Colonic mucosa (tissue), 4 donors: Measurements from ENCODE around the gene ACTMAP. TPM values are rescaled to one million over a fixed set of nuclear protein-coding genes. Genes with fewer than 3 reads are reported as not detected.

Experiments
- DNase-seq: peaks from one replicate; pipeline ENCODE4 v3.0.0-alpha.2; 2020
- H3K27ac ChIP-seq: fragments of 200-600 bp; one replicate; pipeline ENCODE4 v1.8.0; 2021
- H3K27me3 ChIP-seq: fragments of 200-600 bp; one replicate; pipeline ENCODE4 v1.8.0; 2021
- H3K36me3 ChIP-seq: fragments of 200-600 bp; one replicate; pipeline ENCODE4 v1.8.0; 2021
- H3K4me1 ChIP-seq: fragments of 200-600 bp; one replicate; pipeline ENCODE4 v1.8.0; 2021; ENCODE audit warnings: mild to moderate bottlenecking
- H3K4me3 ChIP-seq: fragments of 200-600 bp; one replicate; pipeline ENCODE4 v1.8.0; 2021
- H3K9ac ChIP-seq, 2 donors: one replicate each; pipeline ENCODE4 v1.7.0; 2013; ENCODE audit warnings: control low read depth in 2 of 2, low read depth in 2 of 2, low read length in 2 of 2
- H3K9me3 ChIP-seq: fragments of 200-600 bp; one replicate; pipeline ENCODE4 v1.8.0; 2021
- intact Hi-C: fragments of 100-400 bp; cut with DNase I; formaldehyde crosslinking; loops from one replicate; pipeline ENCODE4 v1.14.1; 2022
- total RNA-seq, 2 donors: library from RNA; stranded (reverse); fragmentation: NEBNext Ultra II Directional in 1 of 2; extraction: Animal tissue kit (Norgen Biotek cat#: 25700) in 1 of 2; gene quantifications; one replicate each; pipeline ENCODE4 v1.2.1, GENCODE V29; 2021
- TF ChIP-seq, protein P1 (sequence below): fragments of 200-600 bp; IDR thresholded peaks from one replicate; pipeline ENCODE4 v1.8.0; 2022; ENCODE audit warnings: antibody characterized with exemption, mild to moderate bottlenecking
- donor health status: healthy.
- donor health status: DM: no; HTN: no; CAD: no.
- donor health status: DM: no; HTN: no; CAD: no.

The ACTMAP gene
- total RNA-seq, 2 donors from 2014 or later: 11.1 to 18.7 TPM

GRCh38 chr19:40692212-40692551 lies 58.1 kb downstream of the ACTMAP start:
- DNase-seq: no peak
- H3K9me3 ChIP-seq: no peaks in the 10 kb centered on the region
- no peaks in the 10 kb centered on the region for H3K4me1 ChIP-seq
- H3K4me3 ChIP-seq: no peak overlapping the region
- H3K36me3 ChIP-seq: no peaks in the 10 kb centered on the region
- TF ChIP-seq, protein P1, sequence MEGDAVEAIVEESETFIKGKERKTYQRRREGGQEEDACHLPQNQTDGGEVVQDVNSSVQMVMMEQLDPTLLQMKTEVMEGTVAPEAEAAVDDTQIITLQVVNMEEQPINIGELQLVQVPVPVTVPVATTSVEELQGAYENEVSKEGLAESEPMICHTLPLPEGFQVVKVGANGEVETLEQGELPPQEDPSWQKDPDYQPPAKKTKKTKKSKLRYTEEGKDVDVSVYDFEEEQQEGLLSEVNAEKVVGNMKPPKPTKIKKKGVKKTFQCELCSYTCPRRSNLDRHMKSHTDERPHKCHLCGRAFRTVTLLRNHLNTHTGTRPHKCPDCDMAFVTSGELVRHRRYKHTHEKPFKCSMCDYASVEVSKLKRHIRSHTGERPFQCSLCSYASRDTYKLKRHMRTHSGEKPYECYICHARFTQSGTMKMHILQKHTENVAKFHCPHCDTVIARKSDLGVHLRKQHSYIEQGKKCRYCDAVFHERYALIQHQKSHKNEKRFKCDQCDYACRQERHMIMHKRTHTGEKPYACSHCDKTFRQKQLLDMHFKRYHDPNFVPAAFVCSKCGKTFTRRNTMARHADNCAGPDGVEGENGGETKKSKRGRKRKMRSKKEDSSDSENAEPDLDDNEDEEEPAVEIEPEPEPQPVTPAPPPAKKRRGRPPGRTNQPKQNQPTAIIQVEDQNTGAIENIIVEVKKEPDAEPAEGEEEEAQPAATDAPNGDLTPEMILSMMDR: no peak
- H3K9ac ChIP-seq: no peak overlapping the region
- no peaks in the 10 kb centered on the region for H3K27me3 ChIP-seq
- intact Hi-C loops: no loop called here
- H3K27ac ChIP-seq: no peak overlapping the region

- H3K27ac ChIP-seq: peak overlapping the region; percentile 69
- peak overlapping the region; percentile 68 to 83 for H3K9ac ChIP-seq
- H3K9me3 ChIP-seq: no peaks in the 10 kb centered on the region
- no peaks in the 10 kb centered on the region for H3K4me1 ChIP-seq
- DNase-seq: no peak
- intact Hi-C loops: no loop called here
- no peaks in the 10 kb centered on the region for H3K36me3 ChIP-seq
- H3K4me3 ChIP-seq: no peak overlapping the region
- TF ChIP-seq, protein P1: no peak
- no peaks in the 10 kb centered on the region for H3K27me3 ChIP-seq
Measured at GRCh38 chr19:40691421-40692211, 58.7 kb downstream of the ACTMAP start.

Other genes starting within 250 kb of the ACTMAP start
- 10 to 100 TPM; 53.6 to 87.8 TPM for gene SHKBP1, start 173.6 kb downstream of the ACTMAP start, total RNA-seq
- gene LTBP4, start 149.1 kb downstream of the ACTMAP start, total RNA-seq: 100 to 1,000 TPM; 143 to 231 TPM
- gene NUMBL, start 59.8 kb downstream of the ACTMAP start, total RNA-seq: 10 to 100 TPM; 12.8 to 22.0 TPM
- gene COQ8B, start 33.6 kb downstream of the ACTMAP start, total RNA-seq: 10 to 100 TPM; 26.5 to 48.5 TPM
- 10 to 100 TPM; 15.8 to 22.0 TPM for gene ITPKC, start 33.4 kb downstream of the ACTMAP start, total RNA-seq
- 100 to 1,000 TPM in 1 of 2 donors, 10 to 100 TPM in 1; 56.0 to 126 TPM for gene SNRPA, start 726 bp upstream of the ACTMAP start, total RNA-seq
- gene MIA, start 25.0 kb upstream of the ACTMAP start, total RNA-seq: 1 to 10 TPM; 1.0 to 3.6 TPM
- 10 to 100 TPM; 42.3 to 53.4 TPM for gene RAB4B, start 27.8 kb upstream of the ACTMAP start, total RNA-seq
- gene EGLN2, start 48.7 kb upstream of the ACTMAP start, total RNA-seq: 10 to 100 TPM; 67.3 to 87.8 TPM
- 1 to 10 TPM in 1 of 2 donors, not detected in 1; 1.4 TPM for gene CYP2A6, start 100.0 kb upstream of the ACTMAP start, total RNA-seq
- under 1 TPM in 1 of 2 donors, not detected in 1; 0.37 TPM for gene CYP2A7, start 131.8 kb upstream of the ACTMAP start, total RNA-seq
- 1 to 10 TPM; 2.6 to 4.6 TPM for gene CYP2B6, start 240.8 kb upstream of the ACTMAP start, total RNA-seq